Prostate gland (tissue), 2 donors: Measurements from ENCODE around the gene ARF3.

Source experiments
- POLR2A ChIP-seq: fragments of 450-650 bp; IDR thresholded peaks from one replicate; pipeline ENCODE4 v1.6.1; 2016; ENCODE audit warnings: antibody characterized with exemption, mild to moderate bottlenecking
- TF ChIP-seq, protein P1 (sequence below), 4 experiments: fragments of 200-600 bp in 2 of 4; fragments of 450-650 bp in 2 of 4; sonication (generic) in 2 of 4; IDR thresholded peaks; 1 replicate in 3 of 4; 2 replicates in 1 of 4; pipeline ENCODE4 v1.5.1; 2016 to 2019; ENCODE audit warnings: antibody characterized with exemption in 4 of 4, mild to moderate bottlenecking in 2 of 4, moderate library complexity in 2 of 4

- TF ChIP-seq, protein P1, sequence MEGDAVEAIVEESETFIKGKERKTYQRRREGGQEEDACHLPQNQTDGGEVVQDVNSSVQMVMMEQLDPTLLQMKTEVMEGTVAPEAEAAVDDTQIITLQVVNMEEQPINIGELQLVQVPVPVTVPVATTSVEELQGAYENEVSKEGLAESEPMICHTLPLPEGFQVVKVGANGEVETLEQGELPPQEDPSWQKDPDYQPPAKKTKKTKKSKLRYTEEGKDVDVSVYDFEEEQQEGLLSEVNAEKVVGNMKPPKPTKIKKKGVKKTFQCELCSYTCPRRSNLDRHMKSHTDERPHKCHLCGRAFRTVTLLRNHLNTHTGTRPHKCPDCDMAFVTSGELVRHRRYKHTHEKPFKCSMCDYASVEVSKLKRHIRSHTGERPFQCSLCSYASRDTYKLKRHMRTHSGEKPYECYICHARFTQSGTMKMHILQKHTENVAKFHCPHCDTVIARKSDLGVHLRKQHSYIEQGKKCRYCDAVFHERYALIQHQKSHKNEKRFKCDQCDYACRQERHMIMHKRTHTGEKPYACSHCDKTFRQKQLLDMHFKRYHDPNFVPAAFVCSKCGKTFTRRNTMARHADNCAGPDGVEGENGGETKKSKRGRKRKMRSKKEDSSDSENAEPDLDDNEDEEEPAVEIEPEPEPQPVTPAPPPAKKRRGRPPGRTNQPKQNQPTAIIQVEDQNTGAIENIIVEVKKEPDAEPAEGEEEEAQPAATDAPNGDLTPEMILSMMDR (IDR thresholded peaks at IDR 0.05) = no peak
- TF ChIP-seq POLR2A = no peak
These were observed 10.3 kb downstream of the ARF3 start for GRCh38 chr12:48946943-48947342.
